Measurements from ENCODE around the gene CNRIP1.
A peak's percentile ranks its signal among the peaks of the same experiment; 100 is the strongest.

The CNRIP1 gene

DNA sequence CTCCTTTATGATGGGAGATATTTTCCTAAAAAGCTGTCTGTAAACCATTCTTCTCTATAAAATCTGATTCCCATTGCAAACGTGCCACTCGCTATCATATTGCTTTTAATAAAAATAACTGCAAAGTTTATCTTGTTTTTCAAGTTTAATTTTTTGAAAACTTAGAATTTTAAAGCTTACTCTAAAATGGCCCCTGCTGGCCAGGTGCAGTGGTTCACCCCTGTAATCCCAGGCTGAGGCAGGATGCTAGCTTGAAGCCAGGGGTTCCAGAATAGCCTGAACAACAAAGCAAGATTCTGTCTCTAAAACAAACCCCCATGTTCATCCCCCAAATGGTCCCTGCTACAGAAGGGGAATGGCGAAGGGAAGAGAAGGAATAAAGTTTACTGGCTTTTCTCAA lies 25.6 kb downstream of the CNRIP1 start:
- TF ChIP-seq, protein P1, sequence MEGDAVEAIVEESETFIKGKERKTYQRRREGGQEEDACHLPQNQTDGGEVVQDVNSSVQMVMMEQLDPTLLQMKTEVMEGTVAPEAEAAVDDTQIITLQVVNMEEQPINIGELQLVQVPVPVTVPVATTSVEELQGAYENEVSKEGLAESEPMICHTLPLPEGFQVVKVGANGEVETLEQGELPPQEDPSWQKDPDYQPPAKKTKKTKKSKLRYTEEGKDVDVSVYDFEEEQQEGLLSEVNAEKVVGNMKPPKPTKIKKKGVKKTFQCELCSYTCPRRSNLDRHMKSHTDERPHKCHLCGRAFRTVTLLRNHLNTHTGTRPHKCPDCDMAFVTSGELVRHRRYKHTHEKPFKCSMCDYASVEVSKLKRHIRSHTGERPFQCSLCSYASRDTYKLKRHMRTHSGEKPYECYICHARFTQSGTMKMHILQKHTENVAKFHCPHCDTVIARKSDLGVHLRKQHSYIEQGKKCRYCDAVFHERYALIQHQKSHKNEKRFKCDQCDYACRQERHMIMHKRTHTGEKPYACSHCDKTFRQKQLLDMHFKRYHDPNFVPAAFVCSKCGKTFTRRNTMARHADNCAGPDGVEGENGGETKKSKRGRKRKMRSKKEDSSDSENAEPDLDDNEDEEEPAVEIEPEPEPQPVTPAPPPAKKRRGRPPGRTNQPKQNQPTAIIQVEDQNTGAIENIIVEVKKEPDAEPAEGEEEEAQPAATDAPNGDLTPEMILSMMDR (IDR thresholded peaks at IDR 0.05; ENCODE audit: low read depth, low read length, missing control alignments) = no peak
- no peak for DNase-seq (ENCODE audit: low read depth)
- in situ Hi-C loops (cut with HindIII; ENCODE audit: low sequenced_read_pairs) = loop anchor here (5.0 kb wide), 1 partner anchor 172 kb away; no protein-coding TSS in a partner anchor
- H3K4me3 ChIP-seq (ENCODE audit: low read depth, low read length) = no peak overlapping the region

DNA sequence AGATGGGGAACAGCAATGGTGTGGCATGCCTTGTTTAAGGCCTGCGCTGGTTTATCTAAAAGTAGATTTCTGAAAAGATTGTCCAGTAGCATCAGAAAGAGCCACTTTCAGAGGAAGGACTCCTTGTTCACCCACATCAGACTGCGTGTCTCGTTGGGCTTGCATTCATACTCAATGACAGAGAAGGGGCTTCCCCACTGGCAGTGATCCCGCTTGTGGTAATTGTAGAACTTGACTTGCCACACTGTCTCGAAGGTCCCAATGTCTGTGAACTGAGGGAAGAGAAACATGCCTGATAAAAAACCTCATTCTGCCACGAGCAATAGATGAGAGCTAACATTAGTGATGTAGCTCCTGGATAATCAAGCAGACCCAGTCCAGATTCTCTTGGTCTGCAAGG lies 26.0 kb downstream of the CNRIP1 start:
- in situ Hi-C loops (cut with HindIII; ENCODE audit: low sequenced_read_pairs) = loop anchor here (5.0 kb wide), 1 partner anchor 171 kb away; no protein-coding TSS in a partner anchor
- TF ChIP-seq, protein P1 (IDR thresholded peaks at IDR 0.05; ENCODE audit: low read depth, low read length, missing control alignments) = no peak
- H3K4me3 ChIP-seq (ENCODE audit: low read depth, low read length) = no peak overlapping the region
- DNase-seq (ENCODE audit: low read depth) = no peak

DNA sequence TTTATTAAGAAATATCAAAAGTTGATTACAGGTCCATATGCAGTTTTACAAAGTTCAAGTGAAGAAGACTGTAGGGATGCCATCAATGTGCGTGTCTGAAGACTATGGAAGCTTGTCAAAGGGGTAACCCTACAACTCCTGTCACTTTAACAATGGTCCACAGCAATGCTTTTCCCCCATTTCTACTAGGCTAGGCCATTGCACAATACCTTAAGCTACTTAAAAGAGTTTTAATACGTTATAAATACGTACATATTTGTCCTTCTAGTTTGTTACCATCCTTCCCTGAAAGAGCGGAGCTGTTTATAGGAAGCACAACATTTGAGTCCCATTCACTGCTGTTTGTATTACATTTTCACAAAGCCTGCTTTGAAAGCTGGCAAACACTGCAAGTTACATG lies 26.7 kb downstream of the CNRIP1 start:
- H3K4me3 ChIP-seq (ENCODE audit: low read depth, low read length) = no peak overlapping the region

DNA sequence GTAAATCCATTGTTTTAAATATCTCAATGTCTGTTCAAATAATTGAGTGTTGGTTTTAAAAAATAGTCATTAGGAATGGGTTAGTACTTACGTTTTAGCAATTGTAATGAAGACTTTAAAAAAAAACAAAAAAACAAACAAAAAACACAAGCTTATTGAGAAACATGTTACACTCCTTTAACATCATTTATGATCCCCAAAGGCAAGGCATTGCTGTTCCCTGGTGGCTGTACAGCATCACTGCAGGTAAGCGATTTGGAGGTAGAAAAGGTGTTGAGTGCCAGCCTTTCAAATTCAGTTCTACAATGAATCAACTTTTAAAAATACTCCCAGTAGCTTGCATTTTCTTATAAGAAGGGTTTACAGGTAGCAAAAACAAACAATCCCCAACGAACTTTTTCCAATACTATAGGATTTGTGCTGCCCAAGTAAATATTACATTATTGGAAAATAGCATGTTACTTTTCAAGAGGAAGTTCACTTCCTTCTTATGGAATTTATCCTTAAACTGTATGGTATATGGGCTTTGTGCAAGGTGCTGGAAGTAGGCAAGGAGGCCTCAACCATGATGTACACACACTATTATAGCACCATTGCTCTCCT lies 27.5 kb downstream of the CNRIP1 start:
- in situ Hi-C loops (cut with HindIII; ENCODE audit: low sequenced_read_pairs) = loop anchor here (5.0 kb wide), 1 partner anchor 170 kb away; no protein-coding TSS in a partner anchor
- TF ChIP-seq, protein P1 (IDR thresholded peaks at IDR 0.05; ENCODE audit: low read depth, low read length, missing control alignments) = peak; percentile 90
- H3K4me3 ChIP-seq (ENCODE audit: low read depth, low read length) = no peak overlapping the region
- peak; percentile 16 for DNase-seq (ENCODE audit: low read depth)

More for the DNA sequence above, 26.7 kb downstream of the CNRIP1 start:
- in situ Hi-C loops (cut with HindIII; ENCODE audit: low sequenced_read_pairs) = loop anchor here (5.0 kb wide), 1 partner anchor 171 kb away; no protein-coding TSS in a partner anchor
- DNase-seq (ENCODE audit: low read depth) = no peak
- TF ChIP-seq, protein P1 (IDR thresholded peaks at IDR 0.05; ENCODE audit: low read depth, low read length, missing control alignments) = no peak

DNA sequence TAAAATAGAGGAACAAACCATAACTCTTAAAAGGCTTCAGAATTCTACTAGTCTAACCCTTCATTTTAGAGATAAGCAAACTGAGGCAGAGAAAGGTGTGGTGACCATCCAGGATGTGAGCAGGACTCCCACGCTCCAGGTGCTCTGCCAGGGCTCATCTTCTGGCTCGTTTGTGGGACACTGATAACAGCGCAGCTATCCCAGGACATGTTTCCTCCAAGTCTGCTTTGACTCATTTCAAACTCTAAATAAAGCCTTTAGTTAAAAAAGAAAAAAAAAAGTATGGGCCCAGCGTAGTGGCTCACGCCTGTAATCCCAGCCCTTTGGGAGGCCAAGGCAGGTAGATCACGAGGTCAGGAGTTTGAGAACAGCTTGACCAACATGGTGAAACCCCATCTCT lies 28.4 kb downstream of the CNRIP1 start:
- TF ChIP-seq, protein P1 (IDR thresholded peaks at IDR 0.05; ENCODE audit: low read depth, low read length, missing control alignments) = no peak
- no peak for DNase-seq (ENCODE audit: low read depth)
- no peak overlapping the region for H3K4me3 ChIP-seq (ENCODE audit: low read depth, low read length)
- in situ Hi-C loops (cut with HindIII; ENCODE audit: low sequenced_read_pairs) = loop anchor here (5.0 kb wide), 1 partner anchor 169 kb away; no protein-coding TSS in a partner anchor

DNA sequence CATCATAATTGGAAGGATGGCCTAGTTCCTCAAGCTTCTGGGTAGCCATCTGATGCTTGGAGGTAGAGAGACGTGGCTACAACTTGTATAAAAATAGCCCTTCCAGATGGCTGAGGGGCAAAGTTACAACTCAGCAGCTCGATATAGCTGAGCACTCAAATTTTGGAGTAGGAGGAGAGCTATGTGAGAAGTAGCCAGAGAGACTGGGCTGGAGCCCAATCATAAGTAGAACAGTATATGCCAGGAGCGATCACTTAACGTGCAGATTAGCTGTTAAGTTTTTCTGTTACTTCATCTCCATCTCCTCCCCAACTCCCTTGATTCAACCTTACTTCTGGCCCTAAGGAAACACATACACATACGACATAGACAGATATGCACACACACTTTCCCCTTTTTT lies 28.8 kb downstream of the CNRIP1 start:
- H3K4me3 ChIP-seq (ENCODE audit: low read depth, low read length) = no peak overlapping the region
- in situ Hi-C loops (cut with HindIII; ENCODE audit: low sequenced_read_pairs) = loop anchor here (5.0 kb wide), 1 partner anchor 169 kb away; no protein-coding TSS in a partner anchor
- TF ChIP-seq, protein P1 (IDR thresholded peaks at IDR 0.05; ENCODE audit: low read depth, low read length, missing control alignments) = no peak
- DNase-seq (ENCODE audit: low read depth) = no peak
